RPMI7951 (cell line): ENCODE measurements around the gene KRT82. TPM values are rescaled to one million over a fixed set of nuclear protein-coding genes. Genes with fewer than 3 reads are reported as not detected.
A peak's percentile ranks its signal among the peaks of the same experiment; 100 is the strongest.
"Not testable (repeated sequence)": the region's sequence is repeated elsewhere in the genome, so short reads cannot be mapped to it uniquely, and the experiment has no call there.

Experiments used
- DNase-seq: peaks from one replicate; pipeline ENCODE4 v3.0.0-alpha.2; 2012; ENCODE audit warnings: low read depth
- total RNA-seq: library from RNA; depleted of rRNA; stranded (reverse); fragments of >200 nt; shearing (Covaris generic); gene quantifications from 2 replicates; pipeline ENCODE4 v1.2.3, GENCODE V29; 2014

The KRT82 gene
- total RNA-seq, 1 experiment from 2014 or later: not detected

- DNase-seq: no peak
These were observed 44.6 kb downstream of the KRT82 start for GRCh38 chr12:52361553-52361952.

GRCh38 chr12:52360663-52361271 is 45.4 kb downstream of the KRT82 start:
- no peak for DNase-seq

DNA sequence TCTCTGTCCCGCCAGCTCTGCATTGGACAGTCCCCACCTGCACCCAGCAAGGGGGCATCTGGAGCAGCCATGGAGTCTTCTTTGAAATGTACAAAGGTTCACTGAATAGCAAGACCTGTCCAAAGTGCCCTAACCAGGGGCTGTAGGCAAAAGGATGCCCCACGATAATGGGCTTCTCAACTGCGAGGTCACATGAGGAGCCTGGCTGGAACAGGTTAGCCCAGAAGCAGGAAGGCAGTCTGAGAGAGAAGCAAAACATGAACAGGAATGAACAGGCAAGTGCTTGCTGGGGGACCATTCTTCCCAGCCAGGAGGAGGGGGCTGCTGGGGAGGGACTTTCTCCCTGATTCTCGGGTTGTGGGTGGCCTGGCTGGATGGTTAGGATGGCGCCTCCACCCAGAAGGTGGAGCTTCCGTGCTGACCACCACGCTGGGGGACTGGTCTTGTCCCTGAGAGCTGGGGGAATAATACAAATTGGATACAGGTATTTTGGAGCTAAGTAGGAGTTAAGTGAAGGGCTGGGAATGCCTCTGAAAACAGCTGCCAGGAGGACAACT is 46.0 kb downstream of the KRT82 start:
- no peak for DNase-seq

GRCh38 chr12:52359621-52360061 is 46.5 kb downstream of the KRT82 start:
- no peak for DNase-seq

DNA sequence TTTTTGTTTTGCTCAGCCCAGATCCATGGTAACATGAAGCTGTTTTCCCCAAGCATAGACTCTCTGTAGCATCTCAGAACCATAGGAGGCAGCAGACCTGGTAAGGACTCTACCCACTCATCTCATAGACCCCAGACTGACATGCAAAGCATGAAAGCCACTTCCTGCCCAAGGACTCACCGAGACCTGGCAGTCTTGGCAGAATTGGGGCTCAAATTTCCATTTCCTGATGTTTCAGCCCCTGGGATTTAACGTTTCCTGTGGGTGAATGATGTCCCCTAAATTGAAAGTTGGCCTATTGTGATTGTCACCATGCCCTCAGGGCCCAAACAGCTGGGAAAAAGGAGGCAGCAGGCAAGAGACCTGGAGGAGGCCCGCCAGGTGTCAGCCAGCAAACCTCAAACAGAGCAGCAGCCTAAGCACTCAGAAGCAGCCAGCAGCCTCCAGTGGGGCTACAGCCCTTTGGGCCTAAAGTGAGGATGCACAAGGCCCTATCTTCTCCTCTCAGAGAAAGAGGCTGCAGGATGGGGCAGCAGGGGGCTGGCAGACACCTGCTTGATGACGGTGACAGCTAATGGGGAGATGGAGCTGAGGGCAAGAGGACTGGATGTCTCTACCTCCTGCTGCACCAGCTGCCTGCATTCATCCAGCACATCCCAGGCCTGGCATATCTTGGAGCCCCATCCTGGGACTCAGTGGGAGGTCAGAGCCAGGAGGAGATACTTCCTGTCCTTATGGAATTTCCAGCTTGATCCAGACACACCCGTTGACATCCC is 47.4 kb downstream of the KRT82 start:
- no peak for DNase-seq

DNA sequence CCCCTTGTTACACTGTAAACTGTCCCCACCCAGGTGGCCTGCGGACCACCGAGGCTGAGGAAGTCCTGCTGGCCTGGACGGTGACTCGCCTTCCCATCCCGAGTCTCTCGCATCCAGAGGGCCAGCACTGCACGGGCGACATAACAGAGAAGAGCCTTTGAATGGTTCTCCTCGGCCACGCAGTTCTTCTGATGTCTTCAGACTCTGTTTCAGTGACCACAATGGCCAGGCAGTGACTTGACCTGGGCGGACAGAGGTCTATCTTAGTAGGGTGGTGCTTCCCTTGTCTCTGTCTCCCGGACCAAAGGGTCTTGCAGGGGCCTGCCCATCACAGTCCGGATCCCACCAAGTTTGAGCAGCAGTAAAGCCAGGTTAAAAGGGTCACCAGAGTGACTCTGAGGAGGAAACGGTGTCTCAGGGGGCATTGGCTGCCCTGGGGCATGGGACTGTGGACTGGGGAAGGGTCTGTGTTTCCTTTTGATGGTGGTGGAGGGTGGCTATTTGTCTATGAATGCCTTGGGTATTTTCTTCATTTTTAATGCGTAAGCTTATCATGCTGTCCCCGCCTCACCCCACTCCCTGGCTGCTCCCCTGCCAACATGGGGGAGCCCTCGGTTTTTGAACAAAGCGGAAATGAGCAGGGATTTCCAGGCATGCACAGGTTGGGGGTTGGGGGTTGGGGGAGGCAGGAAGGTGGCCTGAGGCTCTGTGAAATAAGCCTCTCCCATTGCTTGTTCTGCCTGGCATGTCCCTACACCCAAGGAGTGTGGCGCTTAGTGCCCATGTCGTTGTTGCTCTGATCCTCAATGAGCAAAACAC is 49.2 kb downstream of the KRT82 start:
- DNase-seq: no peak

DNA sequence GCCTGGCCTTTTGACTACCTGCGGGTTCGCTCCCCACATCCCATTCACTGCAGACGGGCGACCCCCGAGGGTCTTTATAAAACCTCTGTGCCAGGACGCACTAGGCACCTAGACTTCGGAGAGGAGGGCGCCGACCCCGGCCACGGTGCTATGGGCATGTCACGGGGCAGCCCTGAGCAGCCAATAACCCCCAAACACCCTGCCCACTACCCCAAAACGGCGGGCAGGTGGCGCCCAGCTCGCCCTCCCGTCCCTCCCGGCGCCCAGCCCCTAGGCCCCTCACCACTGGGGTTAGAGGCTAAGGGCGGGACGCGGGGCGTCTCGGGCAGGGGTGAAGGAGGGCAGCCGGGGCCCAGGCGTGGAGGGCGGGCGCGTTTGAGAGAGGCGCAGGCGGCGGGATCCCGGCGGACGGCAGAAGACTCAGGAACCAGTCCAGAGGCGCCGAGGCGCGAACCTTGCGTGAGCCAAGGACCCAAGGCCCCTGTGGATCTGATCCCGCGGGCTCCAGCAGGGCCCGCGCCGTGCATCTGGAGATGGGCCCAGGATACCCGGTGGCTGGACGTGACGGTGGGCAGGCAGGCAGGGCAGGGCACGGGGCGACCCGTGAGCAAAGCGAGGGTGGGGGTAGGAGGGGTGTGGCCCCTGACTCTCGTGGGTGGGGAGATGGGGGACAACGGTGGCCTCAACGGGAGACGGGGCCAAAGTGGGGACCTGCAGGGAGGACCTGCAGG is 49.9 kb downstream of the KRT82 start:
- no peak for DNase-seq

GRCh38 chr12:52355176-52355575 is 51.0 kb downstream of the KRT82 start:
- DNase-seq: peak; percentile 26

- peak; percentile 28 for DNase-seq
These were observed 51.9 kb downstream of the KRT82 start for GRCh38 chr12:52354200-52354599.

DNA sequence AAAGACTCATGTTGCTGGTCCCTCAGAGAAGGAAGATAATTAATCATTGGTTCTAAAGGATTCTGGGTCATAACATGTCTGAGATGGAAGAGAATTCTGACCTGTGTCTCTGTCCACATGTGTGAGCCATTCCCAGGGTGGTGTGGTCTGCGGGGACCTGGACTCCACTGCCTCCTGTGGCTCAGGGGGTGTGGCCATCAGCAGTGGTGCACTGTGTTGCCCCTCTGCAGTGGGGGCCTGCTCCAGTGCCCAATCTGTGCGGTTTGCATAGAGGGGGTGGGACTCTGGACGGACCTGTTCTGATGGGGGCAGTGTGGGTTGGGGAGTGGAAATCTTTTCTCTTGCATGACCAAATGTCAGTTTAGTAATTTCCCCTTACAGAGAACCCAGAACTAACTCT is 52.4 kb downstream of the KRT82 start:
- DNase-seq: no peak

- DNase-seq: no peak
These were observed 53.2 kb downstream of the KRT82 start for GRCh38 chr12:52352951-52353350.

- no peak for DNase-seq
These were observed 54.7 kb downstream of the KRT82 start for GRCh38 chr12:52351196-52352059.

- no peak for DNase-seq
These were observed 55.3 kb downstream of the KRT82 start for GRCh38 chr12:52350786-52351185.

- no peak for DNase-seq
These were observed 56.0 kb downstream of the KRT82 start for GRCh38 chr12:52350021-52350620.

DNA sequence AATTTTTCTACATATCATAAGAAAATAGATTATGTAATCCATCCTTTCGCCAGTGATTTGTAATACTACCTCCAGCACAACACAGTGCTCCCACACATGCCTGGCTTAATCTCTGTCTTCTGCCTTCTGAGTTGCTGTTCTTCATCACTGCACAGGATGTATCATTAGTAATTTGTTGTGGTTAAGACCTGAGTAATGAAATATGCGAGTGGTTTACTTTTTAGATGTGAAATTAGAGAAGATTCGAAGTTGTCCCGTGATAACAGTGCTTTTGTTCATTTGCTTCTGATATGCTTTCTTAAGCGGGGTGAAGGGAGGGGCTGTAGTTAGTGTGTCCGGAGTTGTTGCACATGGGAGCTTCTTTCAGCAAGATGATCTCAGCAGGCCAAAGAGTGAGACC is 56.9 kb downstream of the KRT82 start:
- DNase-seq: no peak

DNA sequence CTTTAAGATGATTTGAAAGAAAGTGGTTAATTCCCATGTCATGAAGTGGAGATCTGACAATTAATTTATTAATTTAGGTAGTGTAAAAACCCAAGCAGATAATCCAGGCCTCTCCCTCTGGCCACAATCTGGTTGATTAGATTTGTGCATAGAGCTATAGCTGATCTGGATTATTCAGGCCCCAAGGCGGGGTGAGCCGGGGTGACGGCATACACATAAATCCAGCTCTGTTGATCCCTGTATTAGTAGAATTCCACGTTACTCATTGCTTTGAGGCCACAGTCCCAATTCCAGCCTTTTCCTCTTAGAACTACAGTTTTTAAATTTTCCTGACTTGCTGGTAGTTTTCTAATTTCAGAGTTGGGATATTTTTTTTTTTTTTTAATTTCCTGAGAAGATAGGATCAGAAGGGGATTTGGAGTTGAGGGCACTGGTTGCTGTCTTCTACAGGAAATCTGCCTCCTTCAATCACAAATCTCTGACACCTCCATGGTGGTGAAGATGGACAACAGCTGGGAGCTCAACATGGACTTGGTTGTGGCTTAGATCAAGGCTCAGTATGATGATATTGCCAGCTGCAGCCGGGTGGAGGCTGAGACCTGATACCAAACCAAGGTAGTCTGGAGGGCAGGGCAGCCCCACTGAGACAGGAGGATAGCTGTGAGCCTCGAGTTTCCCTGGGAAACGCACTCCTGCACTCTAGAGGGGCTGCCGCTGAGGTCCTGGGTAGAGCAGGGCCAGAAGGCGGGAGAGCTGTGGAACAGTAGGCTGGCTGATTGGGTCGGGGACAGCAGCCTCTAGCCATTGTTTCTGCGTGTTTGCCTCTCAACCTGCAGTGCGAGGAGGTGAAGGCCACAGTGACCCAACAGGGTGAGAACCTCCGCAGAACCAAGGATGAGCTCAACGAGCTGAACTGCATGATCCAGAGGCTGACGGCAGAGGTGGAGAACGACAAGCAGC is 58.3 kb downstream of the KRT82 start:
- DNase-seq: no peak

DNA sequence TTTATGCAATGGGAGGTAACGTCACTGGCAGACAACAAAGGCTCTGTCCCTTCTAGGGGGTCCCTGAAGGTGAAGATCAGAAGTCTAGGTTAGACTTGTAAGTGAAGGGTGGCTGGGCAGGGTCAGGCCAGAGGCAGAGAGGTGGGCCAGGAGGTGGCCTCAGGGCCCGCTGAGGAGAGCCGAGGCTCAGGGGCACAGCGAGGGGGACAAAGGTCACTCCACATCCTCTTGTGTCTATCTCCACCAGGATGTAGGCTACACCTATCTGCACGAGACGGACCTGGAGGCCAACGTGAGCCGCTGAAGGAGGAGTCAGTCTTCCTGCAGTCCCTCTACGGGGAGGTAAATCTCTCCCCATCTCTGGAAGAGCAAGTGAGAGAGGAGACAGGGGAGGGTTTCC is 59.1 kb downstream of the KRT82 start:
- DNase-seq: no peak

GRCh38 chr12:52346593-52346992 is 59.5 kb downstream of the KRT82 start:
- no peak for DNase-seq

GRCh38 chr12:52345041-52345440 is 61.1 kb downstream of the KRT82 start:
- DNase-seq: not testable (repeated sequence)
